Panc1 (cell line): ENCODE results near the gene SLC43A2. TPM values are rescaled to one million over a fixed set of nuclear protein-coding genes. Genes with fewer than 3 reads are reported as not detected.

Source experiments
- ATAC-seq: fragments of 200-7000 bp; cut with Tn5 transposase; 2 replicates; pipeline ENCODE4 v1.9.1; 2020; ENCODE audit warnings: mild to moderate bottlenecking, moderate library complexity
- BruUV-seq: library from RNA; stranded (reverse); fragments of 400-500 nt; replicated peaks from 2 replicates; lab custom pipeline; 2021; lab: Mats Ljungman, UMichigan
- CTCF ChIA-PET: fragments of 300-600 bp; sonication (Branson Sonifier 250); formaldehyde crosslinking; loops from one replicate; lab custom pipeline; 2022; ENCODE audit warnings: antibody characterized with exemption; lab: Charles Lee
- POLR2A ChIA-PET: fragments of 300-600 bp; sonication (Branson Sonifier 250); formaldehyde crosslinking; loops from one replicate; lab custom pipeline; 2022; ENCODE audit warnings: antibody characterized with exemption; lab: Charles Lee
- DNase-seq: peaks from one replicate; pipeline ENCODE4 v3.0.0-alpha.2; 2010; ENCODE audit warnings: low read depth, low spot score
- H3K27ac ChIP-seq: 2 replicates; pipeline ENCODE4 v1.5.1; 2011; ENCODE audit warnings: mild to moderate bottlenecking, low read length, inconsistent platforms
- H3K27me3 ChIP-seq: fragments of 200-500 bp; sonication (Bioruptor generic); 2 replicates; pipeline ENCODE4 v1.6.0; 2014; ENCODE audit warnings: low read length, inconsistent platforms; ENCODE audit not compliant: control insufficient read depth, insufficient read depth
- H3K36me3 ChIP-seq: fragments of 200-500 bp; sonication (Bioruptor generic); 2 replicates; pipeline ENCODE4 v1.5.1; 2014; ENCODE audit warnings: inconsistent platforms, mild to moderate bottlenecking, low read length, moderate library complexity; ENCODE audit not compliant: control insufficient read depth, insufficient read depth
- H3K4me1 ChIP-seq: 2 replicates; pipeline ENCODE4 v1.5.1; 2011; ENCODE audit warnings: inconsistent platforms, mild to moderate bottlenecking, low read length, moderate library complexity; ENCODE audit not compliant: control insufficient read depth, insufficient read depth
- H3K4me3 ChIP-seq, 2 experiments: 2 replicates each; pipeline ENCODE4 v1.5.1; 2011 to 2012; ENCODE audit warnings: low read depth in 2 of 2, low read length in 2 of 2, mild to moderate bottlenecking in 2 of 2, inconsistent platforms in 1 of 2, moderate library complexity in 1 of 2
- H3K9me3 ChIP-seq: fragments of 200-500 bp; sonication (Bioruptor generic); 2 replicates; pipeline ENCODE4 v1.5.1; 2014; ENCODE audit warnings: low read depth, mild to moderate bottlenecking, inconsistent platforms, low read length, moderate library complexity; ENCODE audit not compliant: control insufficient read depth, insufficient read depth
- POLR2AphosphoS5 ChIP-seq: IDR thresholded peaks from 2 replicates; pipeline ENCODE4 v1.6.1; 2012; ENCODE audit warnings: mild to moderate bottlenecking, low read depth, low read length, moderate library complexity
- SIN3A ChIP-seq: IDR thresholded peaks from 2 replicates; pipeline ENCODE4 v1.6.1; 2012; ENCODE audit warnings: low read depth, mild to moderate bottlenecking, low read length, moderate library complexity, borderline replicate concordance; ENCODE audit not compliant: insufficient read depth
- TCF7L2 ChIP-seq: IDR thresholded peaks from 2 replicates; pipeline ENCODE4 v1.6.1; 2011; ENCODE audit warnings: mild to moderate bottlenecking, low read depth, low read length, inconsistent platforms
- in situ Hi-C: cut with HindIII; loops from 2 replicates; pipeline ENCODE4 v1.10.0; 2016; ENCODE audit warnings: low sequenced_read_pairs, low pct_unique_long_range_greater_than_20kb
- intact Hi-C: fragments of 100-400 bp; cut with micrococcal nuclease; formaldehyde crosslinking; loops from one replicate; pipeline ENCODE4 v1.10.0; 2022; ENCODE audit not compliant: unreplicated experiment
- total RNA-seq: library from RNA; stranded (reverse); gene quantifications from one replicate; pipeline ENCODE4 v1.2.1, GENCODE V29; 2021; ENCODE audit not compliant: unreplicated experiment
- TF ChIP-seq, protein P1 (sequence below): fragments of 450-650 bp; IDR thresholded peaks from 2 replicates; pipeline ENCODE4 v1.5.1; 2017; ENCODE audit warnings: mild to moderate bottlenecking
- TF ChIP-seq, protein P2 (sequence below), 2 experiments: IDR thresholded peaks; 2 replicates each; pipeline ENCODE4 v1.6.1; 2011 to 2012; ENCODE audit warnings: low read depth in 2 of 2, control low read depth in 1 of 2, low read length in 1 of 2, mild to moderate bottlenecking in 1 of 2, moderate library complexity in 1 of 2; ENCODE audit not compliant: insufficient read depth in 1 of 2

Gene SLC43A2
- total RNA-seq, 1 experiment from 2014 or later, result 23.3 TPM

DNA sequence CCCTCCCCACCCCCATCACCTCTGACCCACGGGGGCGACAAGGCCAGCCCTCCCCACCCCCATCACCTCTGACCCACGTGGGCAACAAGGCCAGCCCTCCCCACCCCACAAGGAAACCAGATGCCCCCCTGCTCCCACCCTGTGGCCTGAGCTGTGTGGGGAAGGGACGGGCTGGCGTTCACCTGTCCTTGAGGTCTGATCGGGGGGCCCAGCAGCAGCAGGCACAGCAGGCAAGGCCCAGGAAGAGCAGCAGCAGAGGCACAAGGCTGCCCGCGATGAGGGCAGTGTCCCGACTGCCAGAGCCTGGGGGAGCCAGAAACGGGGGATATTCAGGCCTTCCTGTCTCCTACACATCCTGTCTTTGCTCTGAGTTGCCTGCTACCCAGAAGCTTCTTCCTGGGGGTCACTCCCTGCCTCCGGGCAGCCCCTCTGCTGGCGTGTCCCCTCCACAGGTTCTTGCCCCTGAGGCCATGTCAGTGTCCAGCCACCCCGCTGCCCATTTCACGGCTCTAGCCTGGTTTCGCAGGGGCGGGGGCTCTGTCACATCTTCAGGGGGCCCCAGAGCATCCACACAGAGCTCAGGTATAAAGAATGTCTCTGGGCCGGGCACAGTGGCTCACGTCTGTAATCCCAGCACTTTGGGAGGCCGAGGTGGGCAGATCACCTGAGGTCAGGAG is 10.1 kb upstream of the SLC43A2 start:
- Histone ChIP-seq H3K27me3 (no peaks in the 10 kb centered on the region), H3K4me3 (no peak overlapping the region), H3K27ac (no peak overlapping the region), H3K9me3 (no peaks in the 10 kb centered on the region), H3K36me3 (no peaks in the 10 kb centered on the region), H3K4me1 (peaks cover 3% of the 10 kb centered on the region; the same call in 1 of the 2 replicates)
- TF ChIP-seq, protein P1, sequence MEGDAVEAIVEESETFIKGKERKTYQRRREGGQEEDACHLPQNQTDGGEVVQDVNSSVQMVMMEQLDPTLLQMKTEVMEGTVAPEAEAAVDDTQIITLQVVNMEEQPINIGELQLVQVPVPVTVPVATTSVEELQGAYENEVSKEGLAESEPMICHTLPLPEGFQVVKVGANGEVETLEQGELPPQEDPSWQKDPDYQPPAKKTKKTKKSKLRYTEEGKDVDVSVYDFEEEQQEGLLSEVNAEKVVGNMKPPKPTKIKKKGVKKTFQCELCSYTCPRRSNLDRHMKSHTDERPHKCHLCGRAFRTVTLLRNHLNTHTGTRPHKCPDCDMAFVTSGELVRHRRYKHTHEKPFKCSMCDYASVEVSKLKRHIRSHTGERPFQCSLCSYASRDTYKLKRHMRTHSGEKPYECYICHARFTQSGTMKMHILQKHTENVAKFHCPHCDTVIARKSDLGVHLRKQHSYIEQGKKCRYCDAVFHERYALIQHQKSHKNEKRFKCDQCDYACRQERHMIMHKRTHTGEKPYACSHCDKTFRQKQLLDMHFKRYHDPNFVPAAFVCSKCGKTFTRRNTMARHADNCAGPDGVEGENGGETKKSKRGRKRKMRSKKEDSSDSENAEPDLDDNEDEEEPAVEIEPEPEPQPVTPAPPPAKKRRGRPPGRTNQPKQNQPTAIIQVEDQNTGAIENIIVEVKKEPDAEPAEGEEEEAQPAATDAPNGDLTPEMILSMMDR, result no peak
- TF ChIP-seq, protein P2, sequence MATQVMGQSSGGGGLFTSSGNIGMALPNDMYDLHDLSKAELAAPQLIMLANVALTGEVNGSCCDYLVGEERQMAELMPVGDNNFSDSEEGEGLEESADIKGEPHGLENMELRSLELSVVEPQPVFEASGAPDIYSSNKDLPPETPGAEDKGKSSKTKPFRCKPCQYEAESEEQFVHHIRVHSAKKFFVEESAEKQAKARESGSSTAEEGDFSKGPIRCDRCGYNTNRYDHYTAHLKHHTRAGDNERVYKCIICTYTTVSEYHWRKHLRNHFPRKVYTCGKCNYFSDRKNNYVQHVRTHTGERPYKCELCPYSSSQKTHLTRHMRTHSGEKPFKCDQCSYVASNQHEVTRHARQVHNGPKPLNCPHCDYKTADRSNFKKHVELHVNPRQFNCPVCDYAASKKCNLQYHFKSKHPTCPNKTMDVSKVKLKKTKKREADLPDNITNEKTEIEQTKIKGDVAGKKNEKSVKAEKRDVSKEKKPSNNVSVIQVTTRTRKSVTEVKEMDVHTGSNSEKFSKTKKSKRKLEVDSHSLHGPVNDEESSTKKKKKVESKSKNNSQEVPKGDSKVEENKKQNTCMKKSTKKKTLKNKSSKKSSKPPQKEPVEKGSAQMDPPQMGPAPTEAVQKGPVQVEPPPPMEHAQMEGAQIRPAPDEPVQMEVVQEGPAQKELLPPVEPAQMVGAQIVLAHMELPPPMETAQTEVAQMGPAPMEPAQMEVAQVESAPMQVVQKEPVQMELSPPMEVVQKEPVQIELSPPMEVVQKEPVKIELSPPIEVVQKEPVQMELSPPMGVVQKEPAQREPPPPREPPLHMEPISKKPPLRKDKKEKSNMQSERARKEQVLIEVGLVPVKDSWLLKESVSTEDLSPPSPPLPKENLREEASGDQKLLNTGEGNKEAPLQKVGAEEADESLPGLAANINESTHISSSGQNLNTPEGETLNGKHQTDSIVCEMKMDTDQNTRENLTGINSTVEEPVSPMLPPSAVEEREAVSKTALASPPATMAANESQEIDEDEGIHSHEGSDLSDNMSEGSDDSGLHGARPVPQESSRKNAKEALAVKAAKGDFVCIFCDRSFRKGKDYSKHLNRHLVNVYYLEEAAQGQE (IDR thresholded peaks at IDR 0.05; ENCODE audit: insufficient read depth in 1 of 2, low read depth in 2 of 2, low read length in 1 of 2), result no peak
- CTCF ChIA-PET, result interaction anchor here (0.7 kb wide), 1 partner anchor 10 kb away, joined by 9 read pairs; no protein-coding TSS in a partner anchor
- POLR2A ChIA-PET, result interaction anchor here (0.6 kb wide), 1 partner anchor 114 kb away, joined by 3 read pairs; no protein-coding TSS in a partner anchor
- in situ Hi-C loops, result no loop called here
- intact Hi-C loops, result no loop called here
- BruUV-seq, result no TSS peak
- ATAC-seq (no peak), DNase-seq (no peak)

DNA sequence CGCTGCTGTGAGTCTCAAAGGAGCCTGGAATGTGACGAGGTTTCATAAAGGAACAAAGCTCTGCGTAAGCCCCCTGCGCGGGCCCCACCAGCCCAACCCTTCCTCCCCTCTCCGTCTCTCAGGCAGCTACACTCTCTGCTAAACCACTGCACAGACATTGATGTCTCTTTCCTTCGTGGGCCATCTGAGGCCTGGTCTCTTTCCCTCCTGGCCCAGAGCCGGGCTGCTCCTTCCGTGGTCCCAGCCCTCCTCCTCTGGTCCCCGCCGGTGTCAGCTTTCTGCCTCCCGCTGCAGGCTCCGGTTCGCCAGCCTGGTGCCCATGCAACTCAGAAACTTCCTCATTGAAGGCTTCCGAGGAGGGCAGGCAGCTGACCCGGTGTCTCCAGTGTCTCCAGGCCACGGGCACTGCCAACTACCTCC is 9.5 kb upstream of the SLC43A2 start:
- intact Hi-C loops (no loop called here), in situ Hi-C loops (no loop called here)
- no peak overlapping the region for H3K4me3 ChIP-seq
- peaks cover 3% of the 10 kb centered on the region; the same call in 1 of the 2 replicates for H3K4me1 ChIP-seq
- ChIA-PET CTCF (no interaction called here), POLR2A (no interaction called here)
- H3K27ac ChIP-seq, result no peak overlapping the region
- no peak for ATAC-seq
- no peaks in the 10 kb centered on the region for H3K9me3 ChIP-seq
- BruUV-seq, result no TSS peak
- no peak for DNase-seq
- no peaks in the 10 kb centered on the region for H3K27me3 ChIP-seq
- no peaks in the 10 kb centered on the region for H3K36me3 ChIP-seq
- TF ChIP-seq, protein P1, result no peak
- TF ChIP-seq POLR2AphosphoS5 (no peak), SIN3A (no peak), TCF7L2 (no peak)
- TF ChIP-seq, protein P2 (IDR thresholded peaks at IDR 0.05; ENCODE audit: insufficient read depth in 1 of 2, low read depth in 2 of 2, low read length in 1 of 2), result no peak
